SH-SY5Y (cell line): ENCODE measurements around the gene FBXL17.

Experiments
- GATA2 ChIP-seq: IDR thresholded peaks from 2 replicates; pipeline ENCODE4 v1.6.1; 2011; ENCODE audit warnings: mild to moderate bottlenecking, low read depth, low read length
- GATA3 ChIP-seq: IDR thresholded peaks from 2 replicates; pipeline ENCODE4 v1.6.1; 2011; ENCODE audit warnings: low read depth, mild to moderate bottlenecking, low read length, moderate library complexity

DNA sequence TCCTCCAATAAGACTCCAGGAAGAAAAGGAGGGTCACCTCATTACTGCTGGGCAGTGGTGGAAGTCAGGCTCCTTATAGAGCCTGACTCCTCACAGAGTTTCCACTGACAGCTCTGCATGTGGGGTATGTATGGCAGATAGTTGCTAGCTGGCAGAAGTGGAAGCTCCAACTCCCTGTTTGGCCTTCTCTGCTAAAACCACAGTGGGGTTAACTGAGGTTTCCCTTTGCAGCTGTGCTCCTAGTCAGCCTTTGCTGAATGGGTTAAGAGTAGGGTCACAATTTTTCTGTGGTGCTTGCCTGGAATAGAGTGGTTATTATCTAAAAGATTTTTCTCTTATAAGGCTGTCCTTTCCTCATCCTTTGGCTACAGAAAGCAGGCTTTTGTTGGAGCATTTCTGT, 327.5 kb downstream of the FBXL17 start:
- TF ChIP-seq GATA2 (no peak), GATA3 (no peak)
